Loucy (cell line): Measurements from ENCODE around the gene CUL2.

Experiments
- H2AFZ ChIP-seq: fragments of 200-600 bp; sonication (generic); 2 replicates; pipeline ENCODE4 v1.6.0; 2016; ENCODE audit warnings: antibody characterized with exemption, mild to moderate bottlenecking, low read length, moderate library complexity
- H3F3A ChIP-seq: fragments of 200-600 bp; 2 replicates; pipeline ENCODE4 v1.6.0; 2016; ENCODE audit warnings: antibody characterized with exemption, low read depth, mild to moderate bottlenecking
- H3K27me3 ChIP-seq: fragments of 200-600 bp; sonication (generic); 2 replicates; pipeline ENCODE4 v1.6.1; 2014; ENCODE audit warnings: low read length, mild to moderate bottlenecking; ENCODE audit not compliant: insufficient read depth, poor library complexity, severe bottlenecking
- H3K36me3 ChIP-seq: fragments of 200-600 bp; sonication (generic); 2 replicates; pipeline ENCODE4 v1.6.1; 2016; ENCODE audit warnings: low read length; ENCODE audit not compliant: insufficient read depth
- H3K4me1 ChIP-seq: fragments of 200-600 bp; sonication (generic); 2 replicates; pipeline ENCODE4 v1.5.1; 2014; ENCODE audit warnings: low read length, mild to moderate bottlenecking; ENCODE audit not compliant: insufficient read depth, poor library complexity, severe bottlenecking
- H3K4me2 ChIP-seq: fragments of 200-600 bp; sonication (generic); 2 replicates; pipeline ENCODE4 v1.6.0; 2014; ENCODE audit warnings: antibody characterized with exemption, low read length, low read depth, mild to moderate bottlenecking; ENCODE audit not compliant: poor library complexity, severe bottlenecking
- H3K4me3 ChIP-seq: fragments of 200-600 bp; sonication (generic); 2 replicates; pipeline ENCODE4 v1.5.1; 2014; ENCODE audit warnings: low read length, mild to moderate bottlenecking, mixed read lengths; ENCODE audit not compliant: poor library complexity, severe bottlenecking
- H3K79me2 ChIP-seq: fragments of 200-600 bp; sonication (generic); 2 replicates; pipeline ENCODE4 v1.6.1; 2014; ENCODE audit warnings: low read length; ENCODE audit not compliant: insufficient read depth
- H3K9ac ChIP-seq: fragments of 200-600 bp; sonication (generic); 2 replicates; pipeline ENCODE4 v1.6.0; 2014; ENCODE audit warnings: mild to moderate bottlenecking, low read depth, low read length, moderate library complexity; ENCODE audit not compliant: poor library complexity, severe bottlenecking
- H3K9me2 ChIP-seq: fragments of 200-600 bp; sonication (generic); replicated peaks from 2 replicates; pipeline ENCODE4 v1.6.1; 2016; ENCODE audit warnings: low read depth, low read length, mixed read lengths
- H3K9me3 ChIP-seq: fragments of 200-600 bp; sonication (generic); 2 replicates; pipeline ENCODE4 v1.6.1; 2014; ENCODE audit warnings: mild to moderate bottlenecking, antibody characterized with exemption, low read length, low read depth; ENCODE audit not compliant: insufficient read depth
- H4K20me1 ChIP-seq: fragments of 200-600 bp; sonication (generic); 2 replicates; pipeline ENCODE4 v1.6.0; 2014; ENCODE audit warnings: antibody characterized with exemption, low read length, mild to moderate bottlenecking; ENCODE audit not compliant: insufficient read depth, poor library complexity, severe bottlenecking
- EZH2phosphoT487 ChIP-seq: fragments of 200-600 bp; IDR thresholded peaks from 2 replicates; pipeline ENCODE4 v1.6.1; 2018; ENCODE audit warnings: antibody characterized with exemption, mild to moderate bottlenecking, moderate library complexity, borderline replicate concordance
- TF ChIP-seq, protein P1 (sequence below): fragments of 200-600 bp; sonication (generic); conservative IDR thresholded peaks from 2 replicates; pipeline ENCODE4 v1.5.1; 2014; ENCODE audit warnings: mild to moderate bottlenecking, antibody characterized with exemption, low read length

CUL2 gene

DNA sequence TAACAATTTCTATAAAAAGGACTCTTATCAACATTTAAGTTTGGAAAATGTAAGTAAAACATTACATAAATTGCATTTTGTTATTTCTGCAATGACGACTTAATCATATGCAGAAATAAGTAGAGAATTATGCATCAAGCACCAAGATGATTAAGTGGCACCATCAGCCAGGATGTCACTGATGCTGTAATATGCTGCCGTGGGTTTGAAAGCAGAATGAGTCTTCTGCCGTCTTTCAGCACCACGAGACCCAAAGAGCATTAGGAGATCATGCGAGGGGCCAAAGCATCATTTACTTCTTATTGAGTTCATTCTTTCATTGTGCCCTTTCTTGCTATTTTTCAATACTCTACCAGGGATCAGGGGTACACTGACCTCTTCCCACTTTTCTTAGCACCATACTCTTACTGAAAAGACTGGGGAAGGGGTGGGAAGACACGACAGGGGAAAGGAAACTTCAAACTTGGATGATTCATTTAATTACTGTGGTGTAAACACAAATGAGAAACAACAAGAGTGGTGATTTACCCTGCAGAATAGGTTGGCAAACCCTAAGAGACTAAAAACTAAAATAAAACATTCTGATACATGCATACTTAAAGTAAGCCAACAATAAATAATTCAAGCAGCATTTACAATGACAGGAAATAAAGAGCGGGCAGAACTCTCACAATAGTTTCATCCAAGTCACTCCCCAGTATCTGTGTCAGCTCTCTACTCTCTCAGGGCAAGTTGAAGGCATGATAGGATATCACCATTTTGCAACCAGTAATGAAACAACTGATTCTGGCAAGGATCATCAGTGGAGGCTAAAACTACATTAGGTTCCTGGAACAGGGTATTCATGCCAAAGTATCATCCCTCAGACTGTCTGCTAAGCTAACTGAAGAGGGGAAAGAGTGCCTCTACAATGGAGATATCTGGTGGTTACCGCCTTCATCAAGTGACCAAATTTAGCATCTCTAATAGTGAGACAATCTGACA is 70.8 kb downstream of the CUL2 start:
- Histone ChIP-seq H3K27me3 (no peaks in the 10 kb centered on the region), H3K9me3 (no peaks in the 10 kb centered on the region), H3K4me2 (no peak overlapping the region), H3F3A (no peaks in the 10 kb centered on the region), H2AFZ (no peak overlapping the region), H3K9ac (no peak overlapping the region), H3K9me2 (no peaks in the 10 kb centered on the region), H3K4me1 (no peaks in the 10 kb centered on the region), H3K36me3 (peaks cover 50% of the 10 kb centered on the region; the same call in 1 of the 2 replicates), H3K79me2 (no peaks in the 10 kb centered on the region), H3K4me3 (no peak overlapping the region), H4K20me1 (no peaks in the 10 kb centered on the region)
- no peak for TF ChIP-seq EZH2phosphoT487
- TF ChIP-seq, protein P1, sequence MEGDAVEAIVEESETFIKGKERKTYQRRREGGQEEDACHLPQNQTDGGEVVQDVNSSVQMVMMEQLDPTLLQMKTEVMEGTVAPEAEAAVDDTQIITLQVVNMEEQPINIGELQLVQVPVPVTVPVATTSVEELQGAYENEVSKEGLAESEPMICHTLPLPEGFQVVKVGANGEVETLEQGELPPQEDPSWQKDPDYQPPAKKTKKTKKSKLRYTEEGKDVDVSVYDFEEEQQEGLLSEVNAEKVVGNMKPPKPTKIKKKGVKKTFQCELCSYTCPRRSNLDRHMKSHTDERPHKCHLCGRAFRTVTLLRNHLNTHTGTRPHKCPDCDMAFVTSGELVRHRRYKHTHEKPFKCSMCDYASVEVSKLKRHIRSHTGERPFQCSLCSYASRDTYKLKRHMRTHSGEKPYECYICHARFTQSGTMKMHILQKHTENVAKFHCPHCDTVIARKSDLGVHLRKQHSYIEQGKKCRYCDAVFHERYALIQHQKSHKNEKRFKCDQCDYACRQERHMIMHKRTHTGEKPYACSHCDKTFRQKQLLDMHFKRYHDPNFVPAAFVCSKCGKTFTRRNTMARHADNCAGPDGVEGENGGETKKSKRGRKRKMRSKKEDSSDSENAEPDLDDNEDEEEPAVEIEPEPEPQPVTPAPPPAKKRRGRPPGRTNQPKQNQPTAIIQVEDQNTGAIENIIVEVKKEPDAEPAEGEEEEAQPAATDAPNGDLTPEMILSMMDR: no peak

DNA sequence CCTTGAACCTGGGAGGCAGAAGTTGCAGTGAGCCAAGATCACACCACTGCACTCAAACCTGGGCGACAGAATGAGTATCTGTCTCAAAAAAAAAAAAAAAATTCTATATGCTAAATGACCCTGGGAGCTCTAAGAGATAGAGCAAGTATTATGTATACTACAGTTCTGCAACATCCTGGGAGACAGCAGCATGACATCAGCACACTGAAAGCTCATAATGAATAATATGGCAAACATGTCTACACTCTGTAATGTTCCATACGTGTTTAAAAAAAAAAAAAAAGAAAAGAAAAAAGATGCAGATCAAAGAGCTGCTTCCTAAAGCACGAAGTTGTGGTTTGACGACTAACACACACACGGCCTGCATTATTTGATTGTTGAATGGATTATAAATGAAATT is 72.5 kb downstream of the CUL2 start:
- no peak overlapping the region for H3K4me3 ChIP-seq
- H3K4me2 ChIP-seq: no peak overlapping the region
- no peak overlapping the region for H2AFZ ChIP-seq
- H3F3A ChIP-seq: no peaks in the 10 kb centered on the region
- H3K79me2 ChIP-seq: no peaks in the 10 kb centered on the region
- no peak overlapping the region for H3K9ac ChIP-seq
- no peaks in the 10 kb centered on the region for H3K4me1 ChIP-seq
- no peaks in the 10 kb centered on the region for H3K9me3 ChIP-seq
- no peaks in the 10 kb centered on the region for H4K20me1 ChIP-seq
- H3K36me3 ChIP-seq: peaks cover 56% of the 10 kb centered on the region; the same call in 1 of the 2 replicates
- TF ChIP-seq, protein P1: no peak
- no peak for TF ChIP-seq EZH2phosphoT487
- no peaks in the 10 kb centered on the region for H3K9me2 ChIP-seq
- no peaks in the 10 kb centered on the region for H3K27me3 ChIP-seq

DNA sequence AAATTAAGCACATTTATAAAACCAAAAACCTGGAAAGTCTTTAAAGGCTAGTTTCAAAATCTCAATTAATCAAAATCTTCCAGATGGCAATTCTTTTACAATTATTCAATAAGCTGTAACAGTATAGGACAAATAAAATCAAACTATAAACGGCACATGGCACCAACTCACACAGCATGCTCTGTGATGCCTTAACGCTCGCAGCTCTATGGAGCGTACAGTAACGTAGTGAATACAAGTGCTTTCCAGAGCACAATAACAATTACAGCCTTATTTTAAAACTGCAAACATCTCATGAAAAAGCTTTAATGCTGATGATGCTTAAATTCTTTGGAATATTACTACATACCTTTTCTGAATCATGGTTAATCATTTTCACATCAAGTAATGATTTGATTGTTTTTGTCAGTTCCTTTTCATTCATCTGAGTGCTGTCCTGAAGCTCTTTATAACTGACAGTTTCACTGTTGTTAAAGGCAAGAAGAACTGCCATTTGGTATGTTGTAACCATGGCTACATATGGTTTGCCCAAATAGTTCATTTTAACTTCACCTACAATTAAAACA is 74.2 kb downstream of the CUL2 start:
- no peaks in the 10 kb centered on the region for H3F3A ChIP-seq
- no peak overlapping the region for H3K4me2 ChIP-seq
- no peak overlapping the region for H2AFZ ChIP-seq
- H3K4me3 ChIP-seq: no peak overlapping the region
- H3K9me2 ChIP-seq: no peaks in the 10 kb centered on the region
- no peaks in the 10 kb centered on the region for H3K4me1 ChIP-seq
- no peaks in the 10 kb centered on the region for H4K20me1 ChIP-seq
- H3K9ac ChIP-seq: no peak overlapping the region
- no peaks in the 10 kb centered on the region for H3K27me3 ChIP-seq
- TF ChIP-seq, protein P1: no peak
- no peak for TF ChIP-seq EZH2phosphoT487
- H3K9me3 ChIP-seq: no peaks in the 10 kb centered on the region
- peaks cover 60% of the 10 kb centered on the region; the same call in 1 of the 2 replicates for H3K36me3 ChIP-seq
- no peaks in the 10 kb centered on the region for H3K79me2 ChIP-seq
